HK-2 (cell line): Measurements from ENCODE around the gene NHERF2.
A peak's percentile ranks its signal among the peaks of the same experiment; 100 is the strongest.

Experiments used
- DNase-seq: peaks from one replicate; pipeline ENCODE4 v3.0.0-alpha.2; 2018; ENCODE audit not compliant: unreplicated experiment

Gene NHERF2

GRCh38 chr16:2040787-2041522 is 14.3 kb downstream of the NHERF2 start:
- peak; percentile 62 for DNase-seq

DNA sequence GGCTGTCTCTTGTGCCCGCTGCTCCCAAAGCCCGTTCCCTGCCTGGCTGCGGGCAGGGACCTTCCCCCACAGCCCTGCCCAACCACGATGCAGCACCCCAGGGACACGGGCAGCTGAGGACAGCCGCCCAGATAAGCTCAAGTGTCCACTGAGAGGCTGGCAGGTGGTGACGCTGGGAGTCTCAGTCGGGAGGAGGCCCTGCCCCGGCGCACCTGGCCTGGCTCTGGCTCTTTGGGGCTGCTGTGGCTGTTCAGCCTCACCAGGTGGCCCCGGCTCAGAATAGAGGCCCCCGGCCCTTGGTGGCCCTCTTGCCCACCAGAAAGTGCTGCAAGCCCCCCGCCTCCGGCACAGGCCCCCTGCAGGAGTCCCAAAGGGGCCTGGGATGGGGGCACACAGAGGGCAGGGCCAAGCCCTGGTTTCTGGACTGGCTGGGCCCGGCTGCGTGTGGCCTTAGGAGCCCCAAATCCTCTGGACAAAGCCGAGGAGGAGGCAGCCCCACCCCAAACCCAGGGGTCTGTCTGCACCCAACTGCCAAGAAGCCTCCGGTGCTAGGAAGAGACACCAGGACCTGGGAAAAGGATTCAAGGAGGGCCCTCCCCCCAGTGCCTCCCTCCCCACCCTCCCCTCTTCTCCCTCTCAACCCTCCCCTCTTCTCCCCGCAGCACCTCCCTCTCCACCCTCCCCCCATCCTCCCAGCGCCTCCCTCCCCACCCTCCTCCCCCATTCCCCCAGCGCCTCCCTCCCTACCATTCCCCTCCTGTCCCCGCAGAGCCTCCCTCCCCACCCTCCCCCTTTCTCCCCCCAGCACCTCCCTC is 15.7 kb downstream of the NHERF2 start:
- no peak for DNase-seq

- no peak for DNase-seq
These were observed 16.4 kb downstream of the NHERF2 start for GRCh38 chr16:2042986-2043666.

GRCh38 chr16:2043667-2044451 is 17.2 kb downstream of the NHERF2 start:
- DNase-seq = no peak

DNA sequence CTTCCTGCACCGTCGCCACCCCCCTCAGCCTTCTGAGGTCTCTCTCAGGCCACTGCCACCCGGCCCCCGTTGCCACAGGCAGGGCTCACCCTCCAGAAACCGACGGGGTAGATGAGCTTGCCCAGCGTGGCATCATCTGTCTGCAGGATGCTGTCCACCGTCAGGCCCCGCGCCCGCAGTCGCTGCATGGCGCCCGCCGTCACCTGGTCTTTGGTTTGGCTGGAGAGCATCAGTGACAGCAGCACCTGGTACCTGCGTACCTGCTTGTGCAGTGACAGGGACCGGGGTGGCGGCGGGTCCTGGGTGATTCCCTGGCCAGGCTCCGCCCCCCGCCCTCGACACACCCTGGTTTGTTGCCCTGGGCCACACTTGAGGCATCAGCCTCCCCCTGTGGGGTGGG is 17.8 kb downstream of the NHERF2 start:
- DNase-seq = no peak

GRCh38 chr16:2045965-2046892 is 19.5 kb downstream of the NHERF2 start:
- DNase-seq = no peak

- DNase-seq = no peak
These were observed 20.2 kb downstream of the NHERF2 start for GRCh38 chr16:2046893-2047329.

- peak; percentile 94 for DNase-seq
These were observed 20.8 kb downstream of the NHERF2 start, which contains the start of the genes NTHL1 and TSC2 for GRCh38 chr16:2047330-2048115. Gene NTHL1 (minus strand): TSS chr16:2047834. CDS start chr16:2047823, 11 bp downstream. Gene TSC2 (plus strand): TSS chr16:2047985. CDS start chr16:2048616, 631 bp downstream.

- no peak for DNase-seq
These were observed 21.4 kb downstream of the NHERF2 start for GRCh38 chr16:2048116-2048543.

DNA sequence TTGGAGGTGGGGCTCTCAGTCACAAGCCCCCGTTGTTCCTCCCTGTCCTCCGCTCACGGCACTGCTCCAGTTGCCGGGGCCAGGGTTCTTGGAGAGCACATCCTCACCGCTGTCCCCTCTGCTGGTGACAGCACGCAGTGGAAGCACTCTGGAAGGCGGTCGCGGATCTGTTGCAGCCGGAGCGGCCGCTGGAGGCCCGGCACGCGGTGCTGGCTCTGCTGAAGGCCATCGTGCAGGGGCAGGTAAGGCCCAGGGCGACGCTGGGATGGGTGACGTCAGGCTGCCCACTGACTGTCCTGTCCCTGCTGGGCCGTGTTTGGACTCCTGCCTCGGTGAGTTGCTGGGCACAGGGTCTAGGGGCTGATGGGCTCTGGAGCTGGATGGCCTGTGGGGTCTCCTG is 26.5 kb downstream of the NHERF2 start:
- DNase-seq = no peak

DNA sequence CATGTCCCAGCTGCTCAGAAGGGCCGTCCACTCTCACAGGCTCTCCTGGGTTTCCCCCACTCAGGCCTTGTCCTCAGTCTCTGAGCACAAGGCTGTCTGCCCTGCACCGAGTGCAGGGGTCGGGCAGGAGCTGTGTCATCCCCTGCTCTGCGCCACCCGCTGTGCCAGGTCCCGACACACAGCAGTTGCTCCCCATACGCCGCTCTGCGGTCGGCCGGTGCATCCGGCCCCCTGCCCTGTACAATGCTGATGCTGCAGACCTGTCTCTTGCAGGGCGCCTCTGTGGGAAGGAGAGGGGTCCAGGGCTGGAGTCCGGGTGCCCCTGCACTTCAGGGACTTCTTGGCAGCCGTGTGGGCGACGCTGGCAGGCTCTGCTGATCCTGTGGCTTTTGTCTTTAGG is 27.2 kb downstream of the NHERF2 start:
- DNase-seq = no peak

GRCh38 chr16:2054543-2055245 is 28.0 kb downstream of the NHERF2 start:
- no peak for DNase-seq

DNA sequence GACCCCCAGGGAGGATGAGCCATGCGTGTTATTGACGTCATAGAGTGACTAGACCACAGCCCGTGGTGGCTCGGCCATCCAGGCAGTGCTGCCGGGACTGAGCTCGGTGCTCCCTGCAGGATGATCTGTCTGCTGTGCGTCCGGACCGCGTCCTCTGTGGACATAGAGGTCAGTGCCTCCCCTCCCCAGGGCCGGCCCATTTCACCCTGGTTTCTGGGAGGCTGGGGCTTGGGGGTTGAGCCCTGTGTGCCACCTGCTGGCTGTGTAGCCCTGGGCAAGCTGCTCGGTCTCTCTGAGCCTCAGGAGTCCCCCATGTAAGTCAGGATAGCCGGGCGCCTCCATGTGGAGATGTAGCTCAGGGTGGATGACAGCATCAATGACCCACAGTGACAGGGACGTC is 29.4 kb downstream of the NHERF2 start:
- no peak for DNase-seq

DNA sequence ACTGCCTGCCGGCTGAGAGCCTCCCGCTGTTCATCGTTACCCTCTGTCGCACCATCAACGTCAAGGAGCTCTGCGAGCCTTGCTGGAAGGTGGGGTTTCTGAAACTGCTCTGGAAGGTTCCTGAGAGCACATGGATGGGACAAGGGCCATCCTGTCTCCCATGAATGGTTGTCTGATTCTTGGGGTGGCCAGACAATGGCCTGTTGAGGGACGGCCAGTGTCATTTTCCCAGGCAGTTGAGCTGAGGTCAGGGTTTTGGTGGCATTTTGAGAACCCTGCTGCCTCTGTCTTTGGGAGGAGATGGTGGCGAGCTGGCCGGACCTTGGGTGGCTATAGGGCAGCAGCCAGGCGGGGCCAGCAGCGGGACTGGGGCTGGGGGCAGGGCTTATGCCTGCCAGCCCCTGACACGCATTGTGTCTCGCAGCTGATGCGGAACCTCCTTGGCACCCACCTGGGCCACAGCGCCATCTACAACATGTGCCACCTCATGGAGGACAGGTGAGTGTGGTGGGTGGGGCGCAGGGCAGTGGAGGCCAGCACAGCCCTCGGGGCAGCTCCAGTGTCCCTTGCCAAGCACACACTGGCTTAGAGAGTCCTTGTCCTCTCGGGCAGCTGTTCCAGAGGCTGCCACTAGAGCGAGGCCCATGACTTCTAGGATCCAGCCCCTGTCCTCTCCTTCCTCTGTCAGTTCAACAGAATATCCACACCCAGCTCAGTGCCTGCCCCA is 30.1 kb downstream of the NHERF2 start:
- DNase-seq = no peak

DNA sequence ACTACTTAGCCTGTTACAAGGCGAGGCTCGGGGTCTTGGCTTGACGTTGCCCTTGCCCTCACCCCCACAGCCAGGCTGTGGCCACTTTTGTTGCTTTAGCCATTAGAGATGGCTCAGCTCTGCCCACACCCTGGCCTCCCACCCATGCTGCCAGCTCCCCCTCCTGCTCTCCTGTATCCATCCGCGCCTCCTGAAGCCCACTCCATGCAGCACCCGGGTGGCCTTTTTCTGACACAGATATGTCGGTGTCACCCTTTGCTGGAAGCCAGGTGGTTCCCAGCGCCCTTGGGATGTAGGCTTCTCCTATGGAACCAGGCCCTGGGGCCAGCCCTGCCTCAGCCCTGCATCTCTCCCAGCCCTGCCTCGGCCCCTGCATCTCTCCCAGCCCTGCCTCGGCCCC is 30.7 kb downstream of the NHERF2 start:
- DNase-seq = no peak

DNA sequence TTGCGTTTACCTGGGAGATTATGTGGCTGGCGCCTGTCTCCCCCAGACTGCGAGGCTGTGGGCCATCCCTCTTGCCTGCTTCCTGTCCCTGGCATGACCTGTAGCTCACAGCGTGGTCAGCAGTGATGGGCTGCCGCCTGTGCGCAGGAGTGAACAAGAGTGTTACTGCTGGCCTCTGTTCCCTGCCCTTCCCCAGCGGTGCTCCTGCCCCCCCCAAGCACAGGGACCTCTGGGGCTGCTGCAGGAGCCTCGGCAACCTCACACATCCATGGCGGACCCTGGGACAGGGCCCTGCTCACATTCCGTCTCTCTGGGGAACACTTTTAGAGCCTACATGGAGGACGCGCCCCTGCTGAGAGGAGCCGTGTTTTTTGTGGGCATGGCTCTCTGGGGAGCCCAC is 31.7 kb downstream of the NHERF2 start:
- DNase-seq = no peak

GRCh38 chr16:2058872-2059271 is 32.2 kb downstream of the NHERF2 start:
- no peak for DNase-seq

- no peak for DNase-seq
These were observed 33.6 kb downstream of the NHERF2 start for GRCh38 chr16:2060346-2060745.
